NCI-H1105 treated with DMSO at 0.1 percent for 48 hours (cell line): ENCODE results near the gene DUSP9.
"Not testable (repeated sequence)": the region's sequence is repeated elsewhere in the genome, so short reads cannot be mapped to it uniquely, and the experiment has no call there.

Experiments
- DNase-seq: peaks from one replicate; lab custom pipeline; 2025; lab: John Stamatoyannopoulos, UW

Gene DUSP9

DNA sequence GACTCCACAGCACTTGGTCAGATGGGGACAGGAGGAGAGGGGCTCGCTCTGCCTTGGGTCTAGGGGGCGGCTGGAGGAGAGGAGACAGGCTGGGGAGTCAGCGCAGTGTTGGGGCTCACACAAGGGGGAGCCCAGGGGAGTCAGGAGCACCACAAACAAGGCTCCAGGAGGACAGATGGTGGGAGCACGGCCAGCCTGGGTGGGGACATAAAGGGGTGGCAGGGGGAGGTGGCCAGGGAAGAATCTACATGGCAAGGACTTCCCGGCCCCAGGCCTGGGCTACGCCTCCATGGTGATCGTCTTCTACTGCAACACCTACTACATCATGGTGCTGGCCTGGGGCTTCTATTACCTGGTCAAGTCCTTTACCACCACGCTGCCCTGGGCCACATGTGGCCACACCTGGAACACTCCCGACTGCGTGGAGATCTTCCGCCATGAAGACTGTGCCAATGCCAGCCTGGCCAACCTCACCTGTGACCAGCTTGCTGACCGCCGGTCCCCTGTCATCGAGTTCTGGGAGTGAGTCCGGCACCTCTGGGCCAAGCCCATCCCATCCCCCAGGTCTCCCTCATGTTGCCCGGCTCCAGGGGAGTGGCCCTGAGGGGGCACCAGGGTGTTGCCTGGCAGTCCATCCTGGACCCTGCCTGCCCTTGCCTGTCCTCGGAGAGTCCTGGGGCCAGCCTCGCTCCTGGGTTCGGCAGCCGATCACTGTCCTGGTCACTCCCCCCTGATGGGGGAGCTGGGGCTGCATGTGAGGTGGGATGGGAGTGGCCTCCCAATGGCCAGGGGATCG is 44.2 kb downstream of the DUSP9 start:
- not testable (repeated sequence) for DNase-seq

DNA sequence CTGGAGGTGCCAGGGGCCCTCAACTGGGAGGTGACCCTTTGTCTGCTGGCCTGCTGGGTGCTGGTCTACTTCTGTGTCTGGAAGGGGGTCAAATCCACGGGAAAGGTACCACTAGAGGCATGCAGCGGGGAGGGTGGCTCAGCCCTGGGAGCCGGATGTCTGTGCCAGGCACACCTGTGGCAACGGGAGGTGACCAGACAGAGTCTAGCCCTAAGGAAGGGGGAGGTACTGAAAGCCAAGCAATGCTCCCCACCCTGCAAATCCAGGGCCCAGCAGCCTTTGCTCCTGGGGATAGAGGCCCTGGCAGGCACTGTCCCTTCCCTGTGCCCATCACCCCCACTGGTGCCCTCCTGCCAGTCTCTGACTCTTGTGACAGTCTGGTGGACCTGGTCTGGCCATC is 45.0 kb downstream of the DUSP9 start:
- DNase-seq, result no peak

DNA sequence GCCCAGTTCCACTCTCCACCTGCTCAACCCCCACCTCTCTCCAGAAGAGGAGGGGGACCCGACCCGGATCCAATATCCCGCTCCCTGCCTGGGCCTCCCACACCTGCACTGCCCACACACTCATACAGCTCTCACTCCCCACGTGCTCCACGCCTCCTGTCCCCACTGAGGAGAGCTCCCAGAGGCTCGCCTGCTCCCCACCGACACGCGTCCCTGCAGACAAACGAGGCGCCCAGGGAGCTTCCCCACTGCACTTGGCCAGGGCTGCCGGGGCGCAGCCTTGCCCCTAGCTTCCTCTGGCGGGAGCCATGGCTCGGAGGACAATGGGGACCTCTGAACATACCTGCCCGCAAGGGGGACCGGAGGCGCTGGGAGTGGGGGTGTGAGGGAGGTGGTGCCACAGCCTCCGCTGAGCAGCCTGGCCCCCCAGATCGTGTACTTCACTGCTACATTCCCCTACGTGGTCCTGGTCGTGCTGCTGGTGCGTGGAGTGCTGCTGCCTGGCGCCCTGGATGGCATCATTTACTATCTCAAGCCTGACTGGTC is 45.7 kb downstream of the DUSP9 start:
- peak; percentile 15 for DNase-seq

DNA sequence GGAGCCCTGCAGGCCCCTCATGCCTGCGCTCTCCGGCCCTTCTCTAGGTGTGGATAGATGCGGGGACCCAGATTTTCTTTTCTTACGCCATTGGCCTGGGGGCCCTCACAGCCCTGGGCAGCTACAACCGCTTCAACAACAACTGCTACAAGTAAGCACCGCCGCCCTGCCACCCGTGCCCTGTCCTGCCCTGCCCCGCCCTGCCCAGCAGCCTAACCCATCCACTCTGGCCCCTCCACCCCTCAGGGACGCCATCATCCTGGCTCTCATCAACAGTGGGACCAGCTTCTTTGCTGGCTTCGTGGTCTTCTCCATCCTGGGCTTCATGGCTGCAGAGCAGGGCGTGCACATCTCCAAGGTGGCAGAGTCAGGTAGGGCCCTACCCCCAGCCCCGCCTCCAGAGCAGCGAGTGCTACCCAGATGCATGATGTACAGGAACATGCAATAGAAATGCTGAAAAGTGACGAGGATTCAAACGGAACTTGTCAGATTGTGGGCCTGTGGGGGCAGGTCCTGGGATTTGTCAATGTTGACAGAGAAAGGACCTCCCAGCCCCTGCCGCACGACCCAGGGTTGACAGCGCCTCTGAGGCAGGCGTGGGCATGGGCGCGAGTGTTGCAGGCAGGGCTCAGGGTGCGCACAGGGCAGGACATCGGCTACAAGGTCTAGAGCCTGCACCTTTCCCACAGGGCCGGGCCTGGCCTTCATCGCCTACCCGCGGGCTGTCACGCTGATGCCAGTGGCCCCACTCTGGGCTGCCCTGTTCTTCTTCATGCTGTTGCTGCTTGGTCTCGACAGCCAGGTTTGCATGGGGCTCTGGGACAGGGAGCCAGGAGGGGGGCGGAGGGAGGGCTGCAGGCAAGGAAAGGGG is 46.4 kb downstream of the DUSP9 start:
- no peak for DNase-seq

DNA sequence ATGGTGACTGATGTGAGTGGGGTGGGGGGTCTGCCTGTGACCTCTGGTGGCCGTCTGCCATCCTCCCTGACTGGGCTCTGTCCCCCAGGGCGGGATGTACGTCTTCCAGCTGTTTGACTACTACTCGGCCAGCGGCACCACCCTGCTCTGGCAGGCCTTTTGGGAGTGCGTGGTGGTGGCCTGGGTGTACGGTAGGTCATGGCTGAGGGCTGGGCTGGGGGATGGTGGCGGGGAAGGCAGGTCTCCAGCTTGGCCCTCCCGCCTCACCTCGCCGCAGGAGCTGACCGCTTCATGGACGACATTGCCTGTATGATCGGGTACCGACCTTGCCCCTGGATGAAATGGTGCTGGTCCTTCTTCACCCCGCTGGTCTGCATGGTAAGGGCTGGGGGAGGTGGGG is 47.3 kb downstream of the DUSP9 start:
- not testable (repeated sequence) for DNase-seq

DNA sequence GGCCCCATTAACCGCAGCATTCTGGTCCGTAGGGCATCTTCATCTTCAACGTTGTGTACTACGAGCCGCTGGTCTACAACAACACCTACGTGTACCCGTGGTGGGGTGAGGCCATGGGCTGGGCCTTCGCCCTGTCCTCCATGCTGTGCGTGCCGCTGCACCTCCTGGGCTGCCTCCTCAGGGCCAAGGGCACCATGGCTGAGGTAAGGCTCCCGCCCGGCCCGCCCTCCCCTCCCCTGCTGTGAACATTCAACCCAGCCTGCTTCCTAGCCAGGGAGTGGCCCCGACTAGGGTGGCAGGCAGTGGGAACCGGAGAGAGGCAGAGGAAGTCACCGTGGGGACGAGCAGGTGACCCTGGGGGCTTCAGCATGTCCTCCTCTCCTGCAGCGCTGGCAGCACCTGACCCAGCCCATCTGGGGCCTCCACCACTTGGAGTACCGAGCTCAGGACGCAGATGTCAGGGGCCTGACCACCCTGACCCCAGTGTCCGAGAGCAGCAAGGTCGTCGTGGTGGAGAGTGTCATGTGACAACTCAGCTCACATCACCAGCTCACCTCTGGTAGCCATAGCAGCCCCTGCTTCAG is 47.8 kb downstream of the DUSP9 start:
- no peak for DNase-seq

DNA sequence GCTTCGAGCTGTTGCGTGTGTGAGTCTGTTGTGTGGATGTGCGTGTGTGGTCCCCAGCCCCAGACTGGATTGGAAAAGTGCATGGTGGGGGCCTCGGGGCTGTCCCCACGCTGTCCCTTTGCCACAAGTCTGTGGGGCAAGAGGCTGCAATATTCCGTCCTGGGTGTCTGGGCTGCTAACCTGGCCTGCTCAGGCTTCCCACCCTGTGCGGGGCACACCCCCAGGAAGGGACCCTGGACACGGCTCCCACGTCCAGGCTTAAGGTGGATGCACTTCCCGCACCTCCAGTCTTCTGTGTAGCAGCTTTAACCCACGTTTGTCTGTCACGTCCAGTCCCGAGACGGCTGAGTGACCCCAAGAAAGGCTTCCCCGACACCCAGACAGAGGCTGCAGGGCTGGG is 49.1 kb downstream of the DUSP9 start:
- DNase-seq, result no peak

DNA sequence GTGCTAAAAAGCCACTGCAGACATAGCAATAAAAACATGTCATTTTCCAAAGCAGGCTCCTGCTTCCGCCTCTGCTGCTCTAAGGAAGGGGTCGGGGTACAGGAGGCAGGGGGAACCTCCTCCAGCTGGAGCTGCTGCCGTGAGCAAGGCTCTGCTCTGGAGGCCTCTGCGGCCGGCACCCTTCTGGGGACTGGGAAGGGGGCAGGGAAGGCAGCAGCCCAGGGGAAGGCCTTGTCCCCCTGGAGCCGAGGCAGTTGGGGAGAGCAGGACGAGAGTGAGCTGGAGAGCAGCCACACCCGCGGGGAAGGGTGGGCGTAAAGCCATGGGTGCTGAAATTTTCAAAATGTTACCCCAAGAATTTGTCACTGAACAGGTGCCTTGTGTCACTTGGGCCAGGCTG is 49.5 kb downstream of the DUSP9 start:
- DNase-seq, result not testable (repeated sequence)

DNA sequence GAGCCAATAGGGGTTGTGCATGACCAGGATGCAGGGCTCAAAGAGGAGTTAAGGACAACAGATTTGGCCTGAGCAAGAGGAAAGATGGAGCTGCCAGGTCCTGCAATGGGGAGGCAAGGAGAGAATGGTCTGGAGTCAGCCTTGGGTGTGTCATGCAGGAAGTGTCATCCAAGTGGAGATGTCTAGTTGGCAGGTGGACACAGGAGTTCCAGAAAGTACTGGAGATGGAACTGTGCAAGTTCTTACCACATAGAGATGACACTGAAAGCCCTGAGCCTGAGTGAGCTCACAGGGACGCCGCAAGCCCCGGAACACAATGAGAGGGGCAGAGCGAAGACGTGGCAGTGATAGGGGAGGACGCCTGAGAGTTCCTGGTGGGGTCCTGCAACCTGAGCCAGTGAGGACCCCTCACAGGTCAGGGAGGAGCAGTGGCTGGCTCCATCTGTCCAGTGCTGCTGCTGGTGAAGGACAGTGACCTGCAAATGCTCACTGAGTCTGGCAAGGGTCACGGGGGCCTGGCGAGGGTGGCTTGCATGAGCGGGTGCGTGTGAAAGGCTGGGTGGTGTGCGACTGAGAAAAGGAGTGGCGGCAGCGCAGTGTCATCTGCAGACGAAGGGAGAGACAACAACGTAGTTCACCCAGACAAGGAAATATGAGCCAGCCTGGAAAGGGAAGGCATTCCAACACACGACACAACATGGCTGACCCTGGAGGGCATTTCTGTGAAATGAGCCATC is 50.2 kb downstream of the DUSP9 start:
- not testable (repeated sequence) for DNase-seq

DNA sequence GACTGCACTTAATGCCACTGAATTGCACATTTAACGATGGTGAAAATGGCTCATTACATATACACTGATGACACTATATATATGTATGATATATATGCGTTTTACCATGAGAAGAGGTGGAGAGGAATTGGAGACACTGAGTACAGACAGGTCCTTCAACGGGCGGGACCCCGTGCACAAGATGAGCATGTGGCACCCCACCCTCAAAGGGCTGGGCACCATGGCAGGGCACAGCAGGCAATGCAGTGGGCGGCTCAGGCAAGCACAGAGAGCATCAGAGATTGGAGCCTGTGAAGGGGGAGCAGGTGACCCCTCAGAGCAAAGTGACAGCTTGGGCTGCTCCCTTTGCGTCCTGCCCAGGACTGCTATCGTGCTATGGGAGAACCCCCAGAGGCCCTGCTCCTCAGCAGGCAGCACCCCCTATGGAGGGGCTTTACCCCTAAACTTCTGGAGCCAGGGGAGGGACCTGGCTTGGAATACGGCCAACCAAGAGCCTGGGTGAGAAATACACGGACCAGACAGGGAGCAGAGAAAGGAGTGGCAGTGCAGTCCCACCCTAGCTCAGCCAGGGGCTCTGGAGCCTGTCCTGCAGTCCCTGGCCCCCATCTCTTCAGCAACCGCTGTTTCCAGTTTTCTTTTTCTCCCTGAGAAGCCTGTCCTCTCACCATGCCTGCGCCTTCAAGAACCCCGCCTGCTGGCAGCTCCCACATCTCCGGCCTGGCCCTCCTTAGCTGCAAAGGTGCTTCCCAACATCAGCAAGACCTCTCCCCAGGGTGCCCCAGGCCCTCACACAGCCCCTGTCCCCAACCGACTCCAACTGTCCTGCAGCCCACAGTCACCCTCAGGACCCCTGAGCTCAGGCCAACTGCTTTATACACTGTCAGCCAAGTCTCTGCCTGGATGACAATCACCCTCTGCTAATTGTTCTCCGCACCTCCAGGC is 51.2 kb downstream of the DUSP9 start:
- DNase-seq, result no peak

DNA sequence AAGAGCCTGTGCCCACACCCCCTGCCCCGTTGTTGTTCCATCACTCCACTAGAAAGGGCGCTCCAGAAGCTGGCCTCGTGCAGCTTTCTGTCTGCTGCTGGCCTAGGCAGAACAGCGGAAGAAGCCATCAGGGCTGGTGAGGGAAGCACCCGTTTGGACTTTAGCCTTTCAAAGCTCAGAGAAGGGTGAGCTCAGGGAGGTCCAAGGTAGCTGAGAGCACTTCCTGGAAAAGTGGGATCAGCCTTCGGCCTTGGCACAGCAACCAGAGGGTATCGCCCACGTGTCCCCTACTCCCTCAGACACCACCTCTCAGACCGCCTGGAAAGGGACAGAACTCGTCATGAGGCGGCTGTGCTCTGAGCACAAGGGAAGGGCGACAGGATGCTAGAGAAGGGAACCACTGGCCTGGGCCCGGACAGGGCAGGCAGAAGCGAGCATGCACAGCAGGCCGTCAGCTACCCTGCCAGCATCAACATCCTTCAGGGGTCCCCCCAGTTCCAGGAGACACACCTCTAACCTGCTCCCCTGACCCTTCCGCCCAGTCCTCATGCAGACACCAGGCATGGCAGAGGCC is 52.3 kb downstream of the DUSP9 start:
- not testable (repeated sequence) for DNase-seq

DNA sequence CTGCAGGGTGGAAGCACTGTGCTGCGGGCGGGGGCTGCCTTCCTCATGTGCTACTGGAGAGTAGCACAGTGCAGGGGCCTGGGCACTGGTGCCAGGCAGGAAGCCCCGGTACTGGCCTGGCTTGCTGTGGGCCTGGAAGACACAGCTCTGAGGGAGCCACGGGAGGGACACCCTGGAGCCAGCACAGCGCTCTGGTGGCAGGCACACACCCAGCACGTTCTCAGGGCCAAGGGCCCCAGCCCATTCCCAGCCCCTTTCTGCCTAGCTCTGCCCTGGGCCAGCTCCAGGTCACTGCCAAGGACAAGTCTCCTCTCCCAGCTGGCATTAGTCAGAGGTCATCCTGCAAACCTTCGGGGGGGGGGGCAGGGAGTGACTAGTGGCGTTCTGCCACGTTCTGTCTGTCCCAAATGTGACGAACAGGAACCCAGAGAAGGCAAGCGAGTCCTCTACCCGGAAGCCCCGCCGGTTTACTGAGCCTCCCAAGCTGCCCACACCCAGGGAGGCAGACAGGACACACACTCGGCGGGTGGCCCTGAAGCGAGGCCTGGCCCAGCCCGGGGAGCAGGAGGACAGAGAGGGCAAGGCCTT is 52.9 kb downstream of the DUSP9 start:
- DNase-seq, result not testable (repeated sequence)

DNA sequence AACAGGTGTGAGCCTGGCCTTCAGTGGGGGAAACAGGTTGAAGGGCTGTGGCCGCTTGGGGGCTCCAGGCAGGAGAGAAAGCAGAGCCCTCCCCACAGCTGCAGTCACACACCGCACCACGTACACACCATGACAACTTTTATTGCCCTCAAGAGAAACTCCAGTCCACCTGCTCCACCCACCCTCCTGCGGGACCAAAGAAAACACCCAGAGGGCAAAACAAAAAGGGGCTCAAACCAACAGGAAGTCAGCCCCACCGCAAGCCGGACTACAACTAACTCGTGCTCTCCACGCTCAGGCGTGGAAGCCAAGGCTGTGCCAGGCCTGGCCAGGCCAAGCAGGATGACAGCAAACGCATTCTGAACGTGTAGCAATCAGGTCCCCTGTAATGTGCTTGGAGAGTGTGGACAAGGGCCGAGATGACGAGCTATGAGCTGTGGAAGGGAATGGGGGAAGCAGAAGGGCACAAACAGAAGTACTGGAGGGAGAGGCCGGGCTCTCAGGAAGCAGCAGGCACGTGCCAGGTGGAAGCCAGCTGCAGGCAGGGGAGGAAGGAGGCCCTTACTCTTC is 53.5 kb downstream of the DUSP9 start:
- no peak for DNase-seq
